ENCODE results near the gene DCAKD.

Gene DCAKD

DNA sequence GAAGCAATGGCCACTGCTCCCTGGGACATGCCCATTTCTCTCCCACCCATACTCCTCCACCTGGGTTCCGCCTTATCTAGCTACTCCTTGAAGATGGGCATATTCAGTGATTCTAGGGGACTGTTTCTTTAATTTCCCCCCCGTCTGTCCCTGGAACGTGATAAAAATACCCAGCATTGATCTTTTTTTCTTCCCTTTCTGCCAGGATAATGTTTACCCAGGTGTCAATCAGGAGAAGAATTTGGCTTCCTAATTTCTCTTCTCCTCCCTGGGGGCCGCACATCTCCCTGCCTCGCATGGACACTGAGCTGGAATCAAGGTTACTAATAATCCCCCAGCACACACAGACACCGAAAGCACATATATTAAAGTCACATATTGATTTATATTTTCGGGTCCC, 35.2 kb downstream of the DCAKD start:
- DNase-seq (ENCODE audit: low read depth) = no peak
- TF ChIP-seq, protein P1, sequence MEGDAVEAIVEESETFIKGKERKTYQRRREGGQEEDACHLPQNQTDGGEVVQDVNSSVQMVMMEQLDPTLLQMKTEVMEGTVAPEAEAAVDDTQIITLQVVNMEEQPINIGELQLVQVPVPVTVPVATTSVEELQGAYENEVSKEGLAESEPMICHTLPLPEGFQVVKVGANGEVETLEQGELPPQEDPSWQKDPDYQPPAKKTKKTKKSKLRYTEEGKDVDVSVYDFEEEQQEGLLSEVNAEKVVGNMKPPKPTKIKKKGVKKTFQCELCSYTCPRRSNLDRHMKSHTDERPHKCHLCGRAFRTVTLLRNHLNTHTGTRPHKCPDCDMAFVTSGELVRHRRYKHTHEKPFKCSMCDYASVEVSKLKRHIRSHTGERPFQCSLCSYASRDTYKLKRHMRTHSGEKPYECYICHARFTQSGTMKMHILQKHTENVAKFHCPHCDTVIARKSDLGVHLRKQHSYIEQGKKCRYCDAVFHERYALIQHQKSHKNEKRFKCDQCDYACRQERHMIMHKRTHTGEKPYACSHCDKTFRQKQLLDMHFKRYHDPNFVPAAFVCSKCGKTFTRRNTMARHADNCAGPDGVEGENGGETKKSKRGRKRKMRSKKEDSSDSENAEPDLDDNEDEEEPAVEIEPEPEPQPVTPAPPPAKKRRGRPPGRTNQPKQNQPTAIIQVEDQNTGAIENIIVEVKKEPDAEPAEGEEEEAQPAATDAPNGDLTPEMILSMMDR (IDR thresholded peaks at IDR 0.05; ENCODE audit: insufficient read depth, low read depth, low read length, missing control alignments) = no peak
- H3K4me3 ChIP-seq (ENCODE audit: low read depth, low read length) = no peak overlapping the region

DNA sequence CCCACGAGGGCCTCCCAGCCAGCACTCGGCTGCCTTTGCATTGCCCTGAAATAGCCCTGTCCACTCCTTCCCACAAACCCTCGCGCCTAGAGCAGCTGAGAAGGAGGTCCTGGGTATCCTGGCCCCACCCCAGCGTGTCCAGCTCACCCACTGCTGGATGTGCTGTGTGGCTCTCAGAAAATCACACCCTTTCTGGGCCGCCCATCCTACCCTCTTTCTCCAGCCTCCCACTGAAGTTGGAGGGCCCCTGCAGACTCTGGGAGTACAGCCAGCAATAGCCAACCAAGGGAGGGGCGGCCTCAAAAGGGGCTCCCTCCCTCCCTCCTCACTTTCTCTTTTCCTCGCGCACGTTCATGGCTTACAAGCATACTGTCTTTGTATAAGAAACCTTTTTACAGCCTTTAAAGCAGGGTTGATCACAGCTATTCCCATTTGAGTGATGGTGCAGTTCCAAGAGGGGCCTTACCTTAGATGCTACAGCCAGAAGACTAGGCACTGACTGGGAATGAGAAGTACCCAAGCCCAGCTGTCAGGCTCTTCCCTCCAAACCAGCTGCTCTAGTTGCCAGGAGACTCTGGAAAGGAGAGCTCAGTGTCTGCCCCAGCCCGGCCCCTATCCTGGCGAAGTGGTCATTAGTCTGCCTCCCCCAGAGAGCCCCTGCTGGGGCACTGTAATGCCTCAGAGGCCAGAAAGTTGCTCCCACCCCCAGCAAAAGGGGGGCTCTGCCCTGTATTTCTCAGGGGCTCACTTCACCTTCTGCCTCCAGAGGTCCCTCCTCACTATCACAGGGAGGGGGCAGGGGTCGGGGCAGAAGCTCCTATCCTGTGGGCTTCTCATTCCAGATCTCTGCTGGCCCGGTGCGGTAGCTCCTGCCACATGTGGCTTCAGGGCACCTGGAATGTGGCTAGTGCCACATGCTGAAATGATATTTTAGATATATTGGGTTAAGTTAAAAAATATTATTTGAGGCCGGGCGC, 38.1 kb downstream of the DCAKD start:
- no peak for DNase-seq (ENCODE audit: low read depth)
- TF ChIP-seq, protein P1 (IDR thresholded peaks at IDR 0.05; ENCODE audit: insufficient read depth, low read depth, low read length, missing control alignments) = no peak
- no peak overlapping the region for H3K4me3 ChIP-seq (ENCODE audit: low read depth, low read length)

DNA sequence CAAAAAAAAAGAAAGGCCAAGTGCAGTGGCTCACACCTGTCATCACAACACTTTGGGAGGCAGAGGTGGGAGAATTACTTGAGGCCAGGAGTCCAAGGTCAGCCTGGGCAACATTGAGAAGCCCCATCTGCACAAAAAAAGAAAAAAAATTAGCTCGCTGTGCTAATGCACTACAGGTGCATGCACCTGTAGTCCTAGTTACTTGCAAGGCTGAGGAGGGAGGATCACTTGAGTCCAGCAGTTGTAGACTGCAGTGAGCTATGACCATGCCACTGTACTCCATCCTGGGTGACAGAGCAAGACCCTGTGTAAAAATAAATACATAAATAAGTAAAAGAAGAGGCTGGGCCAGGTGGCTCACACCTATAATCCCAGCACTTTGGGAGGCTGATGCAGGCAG, 39.7 kb downstream of the DCAKD start:
- DNase-seq (ENCODE audit: low read depth) = no peak
- TF ChIP-seq, protein P1 (IDR thresholded peaks at IDR 0.05; ENCODE audit: insufficient read depth, low read depth, low read length, missing control alignments) = no peak

DNA sequence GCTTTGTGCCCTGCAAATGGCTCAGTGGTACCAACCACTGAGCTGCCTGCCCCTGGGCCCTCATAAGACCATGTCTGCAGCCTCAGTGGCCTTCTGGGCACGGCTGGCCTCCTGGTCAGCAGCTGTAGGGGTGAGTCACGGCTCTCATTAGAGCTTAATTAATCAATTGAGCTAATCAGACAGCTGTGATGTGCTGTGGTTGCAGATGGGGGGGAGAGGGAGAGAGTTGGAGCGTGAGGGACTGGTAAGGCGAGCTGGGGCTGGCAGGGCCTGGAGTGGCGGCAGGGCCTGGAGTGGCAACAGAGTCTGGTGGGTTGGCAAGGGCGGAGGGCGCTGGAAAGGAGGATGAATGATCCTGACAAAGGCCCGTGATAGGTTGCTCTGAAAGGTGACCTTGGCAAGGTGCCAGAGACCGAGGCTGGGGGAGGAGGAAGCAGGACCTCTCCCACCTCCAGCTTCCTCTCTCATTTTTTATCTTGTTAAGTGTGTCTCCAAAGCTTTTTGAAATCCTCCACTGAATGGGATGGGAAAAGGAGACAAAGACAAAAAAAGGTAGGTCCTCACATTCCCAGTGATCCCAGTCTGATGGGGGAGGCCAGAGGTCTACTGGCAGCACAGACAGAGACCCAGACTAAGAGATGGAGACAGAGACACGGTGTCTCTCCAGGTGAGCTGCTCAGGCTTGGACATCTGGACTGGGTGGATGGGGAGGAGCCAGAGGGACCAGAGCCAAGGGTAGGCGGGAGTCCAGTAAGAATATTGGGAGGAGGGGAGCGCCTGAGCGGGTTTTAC, 41.6 kb downstream of the DCAKD start:
- TF ChIP-seq, protein P1 (IDR thresholded peaks at IDR 0.05; ENCODE audit: insufficient read depth, low read depth, low read length, missing control alignments) = no peak
- DNase-seq (ENCODE audit: low read depth) = no peak
- H3K4me3 ChIP-seq (ENCODE audit: low read depth, low read length) = no peak overlapping the region

More for the DNA sequence above, 39.7 kb downstream of the DCAKD start:
- no peak overlapping the region for H3K4me3 ChIP-seq (ENCODE audit: low read depth, low read length)

DNA sequence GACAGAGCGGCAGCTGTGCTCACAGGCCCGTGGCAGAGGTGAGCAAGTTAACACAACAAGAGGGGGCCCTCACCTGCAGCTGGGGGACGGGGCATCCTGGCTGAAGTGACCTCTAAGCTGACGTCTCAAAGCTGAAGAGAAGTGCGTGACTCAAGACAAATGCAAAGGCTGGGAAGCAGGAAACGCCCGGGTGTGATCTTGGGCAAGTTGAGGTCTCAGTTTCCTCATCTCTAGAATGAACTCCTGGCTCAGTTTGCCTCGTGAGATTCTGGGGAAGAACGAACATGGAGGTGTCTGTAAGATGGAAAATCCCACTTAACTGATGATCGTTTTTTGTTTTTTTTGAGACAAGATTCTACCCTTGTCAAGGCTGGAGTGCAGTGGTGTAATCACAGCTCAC, 43.2 kb downstream of the DCAKD start:
- TF ChIP-seq, protein P1 (IDR thresholded peaks at IDR 0.05; ENCODE audit: insufficient read depth, low read depth, low read length, missing control alignments) = no peak
- no peak for DNase-seq (ENCODE audit: low read depth)
- no peak overlapping the region for H3K4me3 ChIP-seq (ENCODE audit: low read depth, low read length)

DNA sequence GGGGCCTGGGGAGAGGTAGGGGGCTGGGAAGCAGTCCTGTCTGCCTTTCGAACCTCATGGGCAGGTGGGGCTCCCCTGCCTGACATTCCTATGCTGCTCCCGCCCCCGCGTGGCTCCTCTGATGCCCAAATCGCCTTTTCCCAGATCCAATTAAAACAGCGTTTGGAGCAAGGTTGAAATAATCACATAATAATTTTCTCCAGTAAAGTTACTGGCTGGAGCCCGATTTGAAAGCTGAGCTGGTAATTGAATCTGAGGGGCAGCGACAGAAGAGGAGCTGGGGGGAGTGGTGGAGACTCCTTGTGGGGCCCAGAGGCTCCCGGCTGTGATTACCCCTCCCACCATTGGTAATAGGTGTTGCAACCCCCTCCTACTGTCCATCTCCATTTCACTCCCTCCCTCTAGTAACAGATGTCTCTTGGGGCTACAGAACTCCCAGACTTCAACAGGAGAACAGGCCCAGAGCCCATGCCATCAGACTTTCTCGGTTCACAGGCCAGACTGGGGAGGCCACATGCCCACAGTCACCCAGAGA, 44.4 kb downstream of the DCAKD start:
- TF ChIP-seq, protein P1 (IDR thresholded peaks at IDR 0.05; ENCODE audit: insufficient read depth, low read depth, low read length, missing control alignments) = no peak
- H3K4me3 ChIP-seq (ENCODE audit: low read depth, low read length) = no peak overlapping the region
- no peak for DNase-seq (ENCODE audit: low read depth)
